ENCODE measurements around the gene STAP1.

STAP1 gene

GRCh38 chr4:67554096-67554495, 4.4 kb upstream of the STAP1 start:
- Histone ChIP-seq H3K4me3 (ENCODE audit: low read depth in 1 of 5, low read length in 5 of 5) (no peak overlapping the region), H3K36me3 (ENCODE audit: control insufficient read depth in 5 of 5, insufficient read depth in 5 of 5, low read length in 5 of 5) (no peaks in the 10 kb centered on the region), H3K4me1 (ENCODE audit: control insufficient read depth in 5 of 5, insufficient read depth in 5 of 5, low read length in 5 of 5) (no peaks in the 10 kb centered on the region), H3K9ac (ENCODE audit: low read length in 5 of 5) (no peak overlapping the region), H3K27me3 (ENCODE audit: control insufficient read depth in 5 of 5, insufficient read depth in 4 of 5, low read length in 5 of 5) (no peaks in the 10 kb centered on the region), H3K27ac (ENCODE audit: low read depth, low read length) (no peak overlapping the region), H3K9me3 (ENCODE audit: control insufficient read depth in 5 of 5, low read length in 5 of 5) (no peaks in the 10 kb centered on the region)

- Histone ChIP-seq H3K27me3 (ENCODE audit: control insufficient read depth in 5 of 5, insufficient read depth in 4 of 5, low read length in 5 of 5) (no peaks in the 10 kb centered on the region), H3K4me3 (ENCODE audit: low read depth in 1 of 5, low read length in 5 of 5) (no peak overlapping the region), H3K9ac (ENCODE audit: low read length in 5 of 5) (no peak overlapping the region), H3K4me1 (ENCODE audit: control insufficient read depth in 5 of 5, insufficient read depth in 5 of 5, low read length in 5 of 5) (no peaks in the 10 kb centered on the region), H3K27ac (ENCODE audit: low read depth, low read length) (no peak overlapping the region), H3K36me3 (ENCODE audit: control insufficient read depth in 5 of 5, insufficient read depth in 5 of 5, low read length in 5 of 5) (no peaks in the 10 kb centered on the region), H3K9me3 (ENCODE audit: control insufficient read depth in 5 of 5, low read length in 5 of 5) (no peaks in the 10 kb centered on the region)
Measured at GRCh38 chr4:67555447-67555846, 3.1 kb upstream of the STAP1 start.

GRCh38 chr4:67556436-67556835, 2.1 kb upstream of the STAP1 start:
- H3K27me3 ChIP-seq (ENCODE audit: control insufficient read depth in 5 of 5, insufficient read depth in 4 of 5, low read length in 5 of 5) = no peaks in the 10 kb centered on the region
- H3K9ac ChIP-seq (ENCODE audit: low read length in 5 of 5) = no peak overlapping the region
- no peaks in the 10 kb centered on the region for H3K36me3 ChIP-seq (ENCODE audit: control insufficient read depth in 5 of 5, insufficient read depth in 5 of 5, low read length in 5 of 5)
- H3K4me1 ChIP-seq (ENCODE audit: control insufficient read depth in 5 of 5, insufficient read depth in 5 of 5, low read length in 5 of 5) = no peaks in the 10 kb centered on the region
- H3K27ac ChIP-seq (ENCODE audit: low read depth, low read length) = no peak overlapping the region
- no peak overlapping the region for H3K4me3 ChIP-seq (ENCODE audit: low read depth in 1 of 5, low read length in 5 of 5)
- no peaks in the 10 kb centered on the region for H3K9me3 ChIP-seq (ENCODE audit: control insufficient read depth in 5 of 5, low read length in 5 of 5)

GRCh38 chr4:67565284-67565683, 6.8 kb downstream of the STAP1 start:
- H3K4me3 ChIP-seq (ENCODE audit: low read depth in 1 of 5, low read length in 5 of 5) = no peak overlapping the region
- H3K27ac ChIP-seq (ENCODE audit: low read depth, low read length) = no peak overlapping the region
- H3K4me1 ChIP-seq (ENCODE audit: control insufficient read depth in 5 of 5, insufficient read depth in 5 of 5, low read length in 5 of 5) = no peaks in the 10 kb centered on the region
- no peaks in the 10 kb centered on the region for H3K36me3 ChIP-seq (ENCODE audit: control insufficient read depth in 5 of 5, insufficient read depth in 5 of 5, low read length in 5 of 5)
- H3K9ac ChIP-seq (ENCODE audit: low read length in 5 of 5) = no peak overlapping the region
- H3K27me3 ChIP-seq (ENCODE audit: control insufficient read depth in 5 of 5, insufficient read depth in 4 of 5, low read length in 5 of 5) = no peaks in the 10 kb centered on the region
- no peaks in the 10 kb centered on the region for H3K9me3 ChIP-seq (ENCODE audit: control insufficient read depth in 5 of 5, low read length in 5 of 5)

GRCh38 chr4:67566335-67566734, 7.8 kb downstream of the STAP1 start:
- Histone ChIP-seq H3K27ac (ENCODE audit: low read depth, low read length) (no peak overlapping the region), H3K27me3 (ENCODE audit: control insufficient read depth in 5 of 5, insufficient read depth in 4 of 5, low read length in 5 of 5) (no peaks in the 10 kb centered on the region), H3K4me3 (ENCODE audit: low read depth in 1 of 5, low read length in 5 of 5) (no peak overlapping the region), H3K9ac (ENCODE audit: low read length in 5 of 5) (no peak overlapping the region), H3K9me3 (ENCODE audit: control insufficient read depth in 5 of 5, low read length in 5 of 5) (no peaks in the 10 kb centered on the region), H3K36me3 (ENCODE audit: control insufficient read depth in 5 of 5, insufficient read depth in 5 of 5, low read length in 5 of 5) (no peaks in the 10 kb centered on the region), H3K4me1 (ENCODE audit: control insufficient read depth in 5 of 5, insufficient read depth in 5 of 5, low read length in 5 of 5) (no peaks in the 10 kb centered on the region)

GRCh38 chr4:67568820-67569219, 10.3 kb downstream of the STAP1 start:
- H3K27ac ChIP-seq (ENCODE audit: low read depth, low read length) = no peak overlapping the region
- H3K9ac ChIP-seq (ENCODE audit: low read length in 5 of 5) = no peak overlapping the region
- H3K27me3 ChIP-seq (ENCODE audit: control insufficient read depth in 5 of 5, insufficient read depth in 4 of 5, low read length in 5 of 5) = no peaks in the 10 kb centered on the region
- H3K9me3 ChIP-seq (ENCODE audit: control insufficient read depth in 5 of 5, low read length in 5 of 5) = no peaks in the 10 kb centered on the region
- no peaks in the 10 kb centered on the region for H3K36me3 ChIP-seq (ENCODE audit: control insufficient read depth in 5 of 5, insufficient read depth in 5 of 5, low read length in 5 of 5)
- H3K4me1 ChIP-seq (ENCODE audit: control insufficient read depth in 5 of 5, insufficient read depth in 5 of 5, low read length in 5 of 5) = no peaks in the 10 kb centered on the region
- H3K4me3 ChIP-seq (ENCODE audit: low read depth in 1 of 5, low read length in 5 of 5) = no peak overlapping the region

GRCh38 chr4:67570537-67570936, 12.0 kb downstream of the STAP1 start:
- H3K27me3 ChIP-seq (ENCODE audit: control insufficient read depth in 5 of 5, insufficient read depth in 4 of 5, low read length in 5 of 5) = no peaks in the 10 kb centered on the region
- H3K4me3 ChIP-seq (ENCODE audit: low read depth in 1 of 5, low read length in 5 of 5) = no peak overlapping the region

GRCh38 chr4:67571975-67572374, 13.4 kb downstream of the STAP1 start:
- Histone ChIP-seq H3K36me3 (ENCODE audit: control insufficient read depth in 5 of 5, insufficient read depth in 5 of 5, low read length in 5 of 5) (no peaks in the 10 kb centered on the region), H3K9ac (ENCODE audit: low read length in 5 of 5) (no peak overlapping the region), H3K4me1 (ENCODE audit: control insufficient read depth in 5 of 5, insufficient read depth in 5 of 5, low read length in 5 of 5) (no peaks in the 10 kb centered on the region), H3K4me3 (ENCODE audit: low read depth in 1 of 5, low read length in 5 of 5) (no peak overlapping the region), H3K9me3 (ENCODE audit: control insufficient read depth in 5 of 5, low read length in 5 of 5) (no peaks in the 10 kb centered on the region), H3K27me3 (ENCODE audit: control insufficient read depth in 5 of 5, insufficient read depth in 4 of 5, low read length in 5 of 5) (no peaks in the 10 kb centered on the region), H3K27ac (ENCODE audit: low read depth, low read length) (no peak overlapping the region)

More at GRCh38 chr4:67570537-67570936, 12.0 kb downstream of the STAP1 start:
- H3K4me1 ChIP-seq (ENCODE audit: control insufficient read depth in 5 of 5, insufficient read depth in 5 of 5, low read length in 5 of 5) = no peaks in the 10 kb centered on the region
- no peaks in the 10 kb centered on the region for H3K9me3 ChIP-seq (ENCODE audit: control insufficient read depth in 5 of 5, low read length in 5 of 5)
- no peak overlapping the region for H3K9ac ChIP-seq (ENCODE audit: low read length in 5 of 5)
- no peaks in the 10 kb centered on the region for H3K36me3 ChIP-seq (ENCODE audit: control insufficient read depth in 5 of 5, insufficient read depth in 5 of 5, low read length in 5 of 5)
- H3K27ac ChIP-seq (ENCODE audit: low read depth, low read length) = no peak overlapping the region

GRCh38 chr4:67573193-67573592, 14.7 kb downstream of the STAP1 start:
- Histone ChIP-seq H3K9ac (ENCODE audit: low read length in 5 of 5) (peak overlapping the region in 1 of 5 donors; percentile 39), H3K4me3 (ENCODE audit: low read depth in 1 of 5, low read length in 5 of 5) (no peak overlapping the region), H3K27ac (ENCODE audit: low read depth, low read length) (no peak overlapping the region), H3K36me3 (ENCODE audit: control insufficient read depth in 5 of 5, insufficient read depth in 5 of 5, low read length in 5 of 5) (no peaks in the 10 kb centered on the region), H3K4me1 (ENCODE audit: control insufficient read depth in 5 of 5, insufficient read depth in 5 of 5, low read length in 5 of 5) (no peaks in the 10 kb centered on the region), H3K27me3 (ENCODE audit: control insufficient read depth in 5 of 5, insufficient read depth in 4 of 5, low read length in 5 of 5) (no peaks in the 10 kb centered on the region), H3K9me3 (ENCODE audit: control insufficient read depth in 5 of 5, low read length in 5 of 5) (no peaks in the 10 kb centered on the region)

GRCh38 chr4:67575232-67576058, 16.9 kb downstream of the STAP1 start:
- H3K4me3 ChIP-seq (ENCODE audit: low read depth in 1 of 5, low read length in 5 of 5) = no peak overlapping the region
- H3K27ac ChIP-seq (ENCODE audit: low read depth, low read length) = no peak overlapping the region
- no peaks in the 10 kb centered on the region for H3K9me3 ChIP-seq (ENCODE audit: control insufficient read depth in 5 of 5, low read length in 5 of 5)
- H3K36me3 ChIP-seq (ENCODE audit: control insufficient read depth in 5 of 5, insufficient read depth in 5 of 5, low read length in 5 of 5) = no peaks in the 10 kb centered on the region
- H3K9ac ChIP-seq (ENCODE audit: low read length in 5 of 5) = no peak overlapping the region
- no peaks in the 10 kb centered on the region for H3K4me1 ChIP-seq (ENCODE audit: control insufficient read depth in 5 of 5, insufficient read depth in 5 of 5, low read length in 5 of 5)
- no peaks in the 10 kb centered on the region for H3K27me3 ChIP-seq (ENCODE audit: control insufficient read depth in 5 of 5, insufficient read depth in 4 of 5, low read length in 5 of 5)

Measured in subcutaneous abdominal adipose tissue (tissue), 5 donors.